GM18519 (cell line): ENCODE data around the gene DLG4.

Experiments used
- ATAC-seq: cut with Tn5 transposase; IDR thresholded peaks from one replicate; pipeline ENCODE4 v1.9.1; 2021; ENCODE audit warnings: mild to moderate bottlenecking, moderate library complexity; ENCODE audit not compliant: unreplicated experiment, low FRiP score

The DLG4 gene

GRCh38 chr17:7216242-7217112, 3.2 kb downstream of the DLG4 start:
- ATAC-seq, result no peak

- ATAC-seq, result no peak
Observed at GRCh38 chr17:7215652-7216180, 3.9 kb downstream of the DLG4 start.

- ATAC-seq, result no peak
Observed at GRCh38 chr17:7215136-7215638, 4.4 kb downstream of the DLG4 start.

GRCh38 chr17:7214300-7215135, 5.1 kb downstream of the DLG4 start:
- ATAC-seq, result peak; percentile 45

- no peak for ATAC-seq
Observed at GRCh38 chr17:7213895-7214299, 5.7 kb downstream of the DLG4 start.

GRCh38 chr17:7211491-7212273, 8.0 kb downstream of the DLG4 start:
- no peak for ATAC-seq

- ATAC-seq, result no peak
Observed at GRCh38 chr17:7208754-7209460, 10.7 kb downstream of the DLG4 start.

GRCh38 chr17:7208027-7208571, 11.5 kb downstream of the DLG4 start:
- ATAC-seq, result no peak

- ATAC-seq, result no peak
Observed at GRCh38 chr17:7207120-7208001, 12.3 kb downstream of the DLG4 start.

GRCh38 chr17:7205561-7205960, 14.1 kb downstream of the DLG4 start:
- no peak for ATAC-seq

GRCh38 chr17:7204828-7205461, 14.7 kb downstream of the DLG4 start:
- ATAC-seq, result peak; percentile 63

GRCh38 chr17:7204336-7204735, 15.3 kb downstream of the DLG4 start:
- no peak for ATAC-seq

- ATAC-seq, result no peak
Observed at GRCh38 chr17:7203391-7203790, 16.2 kb downstream of the DLG4 start.

GRCh38 chr17:7196651-7197401, 22.8 kb downstream of the DLG4 start:
- no peak for ATAC-seq

- ATAC-seq, result no peak
Observed at GRCh38 chr17:7195971-7196370, 23.7 kb downstream of the DLG4 start.

- no peak for ATAC-seq
Observed at GRCh38 chr17:7192271-7192937, 27.2 kb downstream of the DLG4 start.
